SJSA1 (cell line): ENCODE data around the gene NF2. TPM values are rescaled to one million over a fixed set of nuclear protein-coding genes. Genes with fewer than 3 reads are reported as not detected.
"Not testable (repeated sequence)": the region's sequence is repeated elsewhere in the genome, so short reads cannot be mapped to it uniquely, and the experiment has no call there.

Experiments
- DNase-seq, 2 experiments: peaks; one replicate each; pipeline ENCODE4 v3.0.0-alpha.2; 2015 to 2020; ENCODE audit warnings: low spot score in 2 of 2, low read depth in 1 of 2
- H3K27ac ChIP-seq: fragments of 250-450 bp; sonication (Bioruptor Pico); 2 replicates; pipeline ENCODE4 v1.5.1; 2020; ENCODE audit warnings: mild to moderate bottlenecking, moderate library complexity
- H3K27me3 ChIP-seq: fragments of 250-450 bp; sonication (Bioruptor Pico); replicated peaks from 2 replicates; pipeline ENCODE4 v1.5.1; 2020; ENCODE audit warnings: mild to moderate bottlenecking, moderate library complexity
- H3K36me3 ChIP-seq: fragments of 250-450 bp; sonication (Bioruptor Pico); 2 replicates; pipeline ENCODE4 v1.5.1; 2020; ENCODE audit warnings: mild to moderate bottlenecking
- H3K4me1 ChIP-seq: fragments of 250-450 bp; sonication (Bioruptor Pico); replicated peaks from 2 replicates; pipeline ENCODE4 v1.6.1; 2021; ENCODE audit warnings: mild to moderate bottlenecking
- H3K4me3 ChIP-seq: fragments of 250-450 bp; sonication (Bioruptor Pico); 2 replicates; pipeline ENCODE4 v1.5.1; 2020; ENCODE audit warnings: mild to moderate bottlenecking
- H3K9me3 ChIP-seq: fragments of 250-450 bp; sonication (Bioruptor Pico); replicated peaks from 2 replicates; pipeline ENCODE4 v1.5.1; 2020; ENCODE audit warnings: mild to moderate bottlenecking
- total RNA-seq: library from RNA; depleted of rRNA; stranded (reverse); fragments of >200 nt; shearing (Covaris generic); gene quantifications from 2 replicates; pipeline ENCODE4 v1.2.3, GENCODE V29; 2014

Gene NF2
- total RNA-seq, 1 experiment from 2014 or later, result 151 TPM

DNA sequence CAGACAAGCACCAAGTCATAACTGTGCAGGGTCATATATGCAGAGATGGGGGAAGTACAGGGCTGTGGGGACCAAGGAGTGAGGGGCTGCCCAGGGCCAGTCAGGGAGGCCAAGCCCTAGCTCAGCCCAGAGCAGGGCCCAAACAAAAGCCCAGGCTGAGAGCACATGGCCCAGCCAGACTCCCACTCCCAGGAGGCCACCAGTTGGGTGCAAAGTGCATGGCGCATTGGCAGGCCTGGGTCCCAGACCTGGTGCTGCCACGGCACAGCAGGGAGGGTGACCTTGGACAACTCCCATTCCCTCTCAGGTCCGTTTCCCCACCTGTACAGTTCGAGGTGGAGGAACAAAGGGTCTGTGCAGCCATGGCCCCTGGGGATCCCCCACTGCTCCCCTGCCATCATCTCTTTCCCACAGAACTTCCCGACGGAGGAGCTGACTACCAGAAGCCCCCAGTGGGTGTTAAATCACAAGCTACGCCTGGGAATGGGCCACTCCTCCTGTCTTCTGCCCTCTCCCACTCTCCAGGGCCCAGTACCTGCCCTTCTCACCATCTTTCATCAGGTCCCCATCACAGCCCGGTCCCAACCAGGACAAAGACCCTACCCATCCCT, 23.1 kb upstream of the NF2 start:
- peak overlapping the region; percentile 51 for H3K4me3 ChIP-seq
- no peak for DNase-seq
- no peaks in the 10 kb centered on the region for H3K27me3 ChIP-seq
- H3K27ac ChIP-seq, result no peak overlapping the region
- H3K9me3 ChIP-seq, result no peaks in the 10 kb centered on the region
- no peaks in the 10 kb centered on the region for H3K36me3 ChIP-seq
- peaks cover 4% of the 10 kb centered on the region for H3K4me1 ChIP-seq

- DNase-seq, result no peak
- peaks cover 4% of the 10 kb centered on the region for H3K4me1 ChIP-seq
- no peaks in the 10 kb centered on the region for H3K36me3 ChIP-seq
- no peaks in the 10 kb centered on the region for H3K9me3 ChIP-seq
- no peak overlapping the region for H3K27ac ChIP-seq
- no peaks in the 10 kb centered on the region for H3K27me3 ChIP-seq
- no peak overlapping the region for H3K4me3 ChIP-seq
Observed at GRCh38 chr22:29581799-29582198, 21.6 kb upstream of the NF2 start.

DNA sequence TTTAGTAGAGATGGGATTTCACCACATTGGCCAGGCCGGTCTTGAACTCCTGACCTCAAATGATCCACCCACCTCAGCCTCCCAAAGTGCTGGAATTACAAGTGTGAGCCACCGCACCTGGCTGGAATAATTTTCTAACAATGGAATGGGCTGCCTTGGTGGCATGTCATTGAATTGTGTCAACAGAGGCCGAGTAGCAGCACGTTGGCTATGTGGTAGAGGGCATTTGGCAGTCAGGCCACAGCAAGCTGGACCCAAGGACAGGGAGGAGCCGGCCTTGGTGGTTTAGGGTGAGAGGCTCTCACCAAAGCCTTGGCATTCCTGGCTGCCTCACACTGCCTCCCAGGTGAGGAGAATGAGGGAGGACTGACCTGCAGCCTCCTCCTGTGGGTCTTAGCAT, 18.5 kb upstream of the NF2 start:
- H3K4me3 ChIP-seq, result no peak overlapping the region
- H3K9me3 ChIP-seq, result no peaks in the 10 kb centered on the region
- no peak for DNase-seq
- H3K27me3 ChIP-seq, result no peaks in the 10 kb centered on the region
- H3K4me1 ChIP-seq, result peaks cover 11% of the 10 kb centered on the region
- no peak overlapping the region for H3K27ac ChIP-seq
- no peaks in the 10 kb centered on the region for H3K36me3 ChIP-seq

DNA sequence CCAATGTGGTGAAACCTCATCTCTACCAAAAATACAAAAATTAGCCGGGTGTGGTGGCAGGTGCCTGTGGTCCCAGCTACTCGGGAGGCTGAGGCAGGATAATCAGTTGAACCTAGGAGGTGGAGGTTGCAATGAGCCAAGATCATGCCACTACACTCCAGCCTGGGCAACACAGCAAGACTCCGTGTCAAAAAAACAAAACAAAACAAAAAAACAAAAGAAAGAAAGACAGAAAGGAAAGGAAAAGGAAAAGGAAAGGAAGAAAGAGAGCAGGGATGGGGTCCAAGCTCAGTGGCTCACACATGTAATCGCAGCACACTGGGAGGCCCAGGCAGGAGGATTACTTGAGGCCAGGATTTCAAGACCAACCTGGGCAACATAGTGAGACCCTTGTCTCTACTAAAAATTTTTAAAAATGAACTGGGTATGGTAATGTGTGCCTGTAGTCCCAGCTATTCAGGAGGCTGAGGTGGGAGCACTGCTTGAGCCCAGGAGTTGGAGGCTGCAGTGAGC, 17.2 kb upstream of the NF2 start:
- not testable (repeated sequence) for H3K27me3 ChIP-seq, H3K4me3 ChIP-seq, H3K9me3 ChIP-seq, H3K27ac ChIP-seq, H3K36me3 ChIP-seq, DNase-seq
- H3K4me1 ChIP-seq, result peaks cover 22% of the 10 kb centered on the region

- DNase-seq, result peak; percentile 27 to 54
- Histone ChIP-seq H3K4me1 (peaks cover 18% of the 10 kb centered on the region), H3K27me3 (no peaks in the 10 kb centered on the region), H3K27ac (no peak overlapping the region), H3K36me3 (no peaks in the 10 kb centered on the region), H3K9me3 (no peaks in the 10 kb centered on the region), H3K4me3 (no peak overlapping the region)
Observed at GRCh38 chr22:29587938-29588699, 15.3 kb upstream of the NF2 start.

DNA sequence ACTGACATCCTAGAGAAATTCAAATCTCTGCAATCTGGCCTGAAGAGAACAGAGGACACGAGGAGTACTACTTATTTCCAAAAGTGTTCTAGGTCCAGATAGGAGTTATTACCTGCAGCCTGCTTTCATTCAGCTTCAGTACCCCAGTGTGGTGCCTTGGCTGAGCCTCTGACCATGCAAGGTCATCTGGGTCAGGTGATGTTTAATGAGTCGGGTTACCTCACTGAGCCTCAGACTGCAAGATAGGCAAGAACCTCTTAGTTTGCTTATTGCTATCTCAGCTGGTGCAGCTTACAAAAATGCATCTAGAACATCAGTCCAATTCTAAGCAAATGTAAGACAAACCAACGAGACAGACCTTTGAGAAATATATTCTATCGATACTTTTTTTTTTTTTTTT, 9.5 kb upstream of the NF2 start:
- H3K4me3 ChIP-seq, result no peak overlapping the region

GRCh38 chr22:29594447-29594846, 9.0 kb upstream of the NF2 start:
- DNase-seq, H3K36me3 ChIP-seq, H3K27ac ChIP-seq, H3K9me3 ChIP-seq, H3K4me3 ChIP-seq, H3K27me3 ChIP-seq: not testable (repeated sequence)
- peaks cover 11% of the 10 kb centered on the region for H3K4me1 ChIP-seq

More for the DNA sequence above, 9.5 kb upstream of the NF2 start:
- no peak for DNase-seq
- Histone ChIP-seq H3K27ac (no peak overlapping the region), H3K27me3 (no peaks in the 10 kb centered on the region), H3K4me1 (peaks cover 11% of the 10 kb centered on the region), H3K9me3 (no peaks in the 10 kb centered on the region), H3K36me3 (no peaks in the 10 kb centered on the region)

DNA sequence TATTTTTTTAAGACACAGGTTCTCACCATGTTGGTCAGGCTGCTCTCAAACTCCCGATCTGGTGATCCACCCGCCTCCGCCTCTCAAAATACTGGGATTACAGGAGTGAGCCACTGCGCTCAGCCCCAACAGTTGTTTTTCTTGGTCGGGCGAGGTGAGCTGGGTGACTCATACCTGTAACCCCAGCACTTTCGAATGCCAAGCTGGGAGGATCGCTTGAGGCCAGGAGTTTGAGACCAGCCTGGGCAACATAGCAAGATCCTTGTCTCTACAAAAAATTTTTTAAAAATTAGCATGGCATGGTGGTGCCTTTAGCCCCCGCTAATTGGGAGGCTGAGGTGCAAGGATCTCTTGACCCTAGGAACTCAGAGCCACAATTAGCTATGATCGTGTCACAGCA, 7.0 kb upstream of the NF2 start:
- H3K4me1 ChIP-seq, result no peaks in the 10 kb centered on the region
- no peaks in the 10 kb centered on the region for H3K27me3 ChIP-seq
- no peaks in the 10 kb centered on the region for H3K36me3 ChIP-seq
- H3K9me3 ChIP-seq, result no peaks in the 10 kb centered on the region
- no peak overlapping the region for H3K27ac ChIP-seq
- DNase-seq, result no peak
- H3K4me3 ChIP-seq, result no peak overlapping the region

DNA sequence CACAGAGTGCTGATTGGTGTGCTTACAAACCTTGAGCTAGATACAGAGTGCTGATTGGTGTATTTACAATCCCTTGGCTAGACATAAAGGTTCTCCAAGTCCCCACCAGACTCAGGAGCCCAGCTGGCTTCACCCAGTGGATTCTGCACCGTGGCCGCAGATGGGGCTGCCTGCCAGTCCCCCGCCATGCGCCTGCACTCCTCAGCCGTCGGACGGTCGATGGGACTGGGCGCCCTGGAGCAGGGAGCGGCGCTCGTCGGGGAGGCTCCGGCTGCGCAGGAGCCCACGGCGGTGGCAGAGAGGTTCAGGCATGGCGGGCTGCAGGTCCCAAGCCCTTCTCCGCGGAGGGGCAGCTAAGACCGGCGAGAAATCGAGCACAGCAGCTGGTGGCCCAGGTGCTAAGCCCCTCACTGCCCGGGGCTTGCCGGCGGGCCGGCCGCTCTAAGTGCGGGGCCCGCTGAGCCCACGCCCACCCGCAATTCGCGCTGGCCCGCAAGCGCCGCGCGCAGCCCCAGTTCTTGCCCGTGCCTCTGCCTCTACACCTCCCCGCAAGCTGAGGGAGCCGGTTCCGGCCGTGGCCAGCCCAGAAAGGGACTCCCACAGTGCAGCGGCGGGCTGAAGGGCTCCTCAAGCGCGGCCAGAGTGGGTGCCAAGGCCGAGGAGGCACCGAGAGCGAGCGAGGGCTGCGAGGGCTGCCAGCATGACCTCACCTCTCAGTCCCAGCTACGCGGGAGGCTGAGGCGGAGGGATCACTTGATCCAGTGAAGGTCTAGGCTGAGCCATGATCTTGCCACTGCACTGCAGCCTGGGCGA, 5.4 kb upstream of the NF2 start:
- H3K4me1 ChIP-seq, H3K9me3 ChIP-seq, H3K4me3 ChIP-seq, H3K27ac ChIP-seq, DNase-seq, H3K27me3 ChIP-seq, H3K36me3 ChIP-seq: not testable (repeated sequence)

GRCh38 chr22:29598684-29599020, 4.8 kb upstream of the NF2 start:
- Histone ChIP-seq H3K27me3 (no peaks in the 10 kb centered on the region), H3K36me3 (peaks cover 2% of the 10 kb centered on the region), H3K4me3 (no peak overlapping the region), H3K27ac (no peak overlapping the region), H3K4me1 (no peaks in the 10 kb centered on the region), H3K9me3 (no peaks in the 10 kb centered on the region)
- no peak for DNase-seq

- Histone ChIP-seq H3K27me3 (no peaks in the 10 kb centered on the region), H3K4me1 (peaks cover 26% of the 10 kb centered on the region), H3K27ac (peak overlapping the region; percentile 78), H3K4me3 (peak overlapping the region; percentile 88), H3K36me3 (peaks cover 35% of the 10 kb centered on the region), H3K9me3 (no peaks in the 10 kb centered on the region)
- DNase-seq, result no peak
Observed at GRCh38 chr22:29604076-29604360, 585 bp downstream of the NF2 start.

DNA sequence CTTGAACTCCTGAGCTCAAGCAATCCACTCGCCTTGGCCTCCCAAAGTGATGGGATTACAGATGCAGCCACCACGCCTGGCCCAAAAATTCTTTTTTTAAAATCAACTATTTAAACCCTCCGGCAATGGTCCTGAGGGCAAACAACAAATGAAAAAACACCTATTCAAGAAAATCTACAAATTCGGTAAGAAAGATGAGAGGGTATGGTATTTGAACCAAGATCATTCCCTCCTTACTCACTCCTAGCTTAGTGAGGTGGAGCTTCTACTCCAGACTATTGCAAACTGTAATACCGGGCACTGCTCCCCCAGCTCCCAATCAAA, 2.1 kb downstream of the NF2 start:
- Histone ChIP-seq H3K36me3 (peaks cover 40% of the 10 kb centered on the region), H3K9me3 (peaks cover 4% of the 10 kb centered on the region; the same call in 1 of the 2 replicates), H3K27me3 (no peaks in the 10 kb centered on the region), H3K4me1 (peaks cover 26% of the 10 kb centered on the region), H3K27ac (no peak overlapping the region), H3K4me3 (no peak overlapping the region; the same call in 1 of the 2 replicates)
- DNase-seq, result no peak

DNA sequence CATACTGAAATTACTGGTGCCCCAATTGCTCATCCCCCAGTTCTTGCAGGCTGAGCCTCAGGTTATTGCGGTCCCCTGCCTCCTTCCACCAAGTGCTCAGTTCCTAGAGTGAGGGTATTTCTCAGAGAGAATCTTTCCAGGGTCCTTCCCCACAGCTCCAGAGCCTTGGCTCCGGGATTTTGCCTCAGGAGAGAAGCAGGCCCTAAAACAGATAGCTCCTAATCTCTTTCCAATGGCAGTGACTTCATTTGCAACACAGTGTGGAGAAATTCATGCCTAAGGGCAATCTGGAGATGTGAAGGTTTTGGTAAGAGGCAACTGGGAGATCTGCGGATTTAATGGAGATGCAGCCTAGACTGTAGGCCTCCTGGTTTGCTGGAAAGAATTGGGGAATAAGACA, 2.9 kb downstream of the NF2 start:
- no peak overlapping the region for H3K27ac ChIP-seq
- peaks cover 4% of the 10 kb centered on the region; the same call in 1 of the 2 replicates for H3K9me3 ChIP-seq
- H3K36me3 ChIP-seq, result peaks cover 48% of the 10 kb centered on the region
- peaks cover 26% of the 10 kb centered on the region for H3K4me1 ChIP-seq
- no peaks in the 10 kb centered on the region for H3K27me3 ChIP-seq
- H3K4me3 ChIP-seq, result no peak overlapping the region
- DNase-seq, result no peak

DNA sequence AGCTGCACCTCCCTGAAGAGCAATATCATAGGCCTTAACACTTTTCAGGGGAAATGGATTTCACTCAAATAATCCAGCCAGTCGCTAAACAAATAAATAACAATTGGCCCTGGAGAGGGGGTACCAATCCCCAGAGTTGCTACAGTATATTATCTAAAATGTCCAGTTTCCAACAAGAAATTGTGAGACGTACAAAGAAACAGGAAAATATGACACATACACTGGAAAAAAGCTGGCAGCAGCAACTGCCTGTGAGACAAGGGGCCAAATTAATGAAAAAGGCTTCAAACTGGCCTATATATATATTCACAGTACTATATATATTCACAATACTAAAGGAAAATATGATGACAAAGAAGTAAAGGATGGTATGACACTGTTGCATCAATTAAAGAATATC, 4.0 kb downstream of the NF2 start:
- DNase-seq, result no peak
- peaks cover 51% of the 10 kb centered on the region for H3K36me3 ChIP-seq
- no peak overlapping the region for H3K27ac ChIP-seq
- no peaks in the 10 kb centered on the region for H3K27me3 ChIP-seq
- peaks cover 26% of the 10 kb centered on the region for H3K4me1 ChIP-seq
- peaks cover 4% of the 10 kb centered on the region; the same call in 1 of the 2 replicates for H3K9me3 ChIP-seq
- no peak overlapping the region for H3K4me3 ChIP-seq
